SJCRH30 (cell line): ENCODE data around the gene RBM8A. TPM values are rescaled to one million over a fixed set of nuclear protein-coding genes. Genes with fewer than 3 reads are reported as not detected.

ENCODE experiments used
- DNase-seq, 2 experiments: peaks; one replicate each; pipeline ENCODE4 v3.0.0-alpha.2; 2015 to 2020
- H3K27ac ChIP-seq: fragments of 250-450 bp; sonication (Bioruptor Pico); 2 replicates; pipeline ENCODE4 v1.5.1; 2020; ENCODE audit warnings: mild to moderate bottlenecking, moderate library complexity
- H3K27me3 ChIP-seq: fragments of 250-450 bp; sonication (Bioruptor Pico); 2 replicates; pipeline ENCODE4 v1.5.1; 2020; ENCODE audit warnings: mild to moderate bottlenecking, moderate library complexity
- H3K36me3 ChIP-seq: fragments of 250-450 bp; sonication (Bioruptor Pico); 2 replicates; pipeline ENCODE4 v1.5.1; 2020; ENCODE audit warnings: mild to moderate bottlenecking, moderate library complexity
- H3K4me1 ChIP-seq: fragments of 250-450 bp; sonication (Bioruptor Pico); 2 replicates; pipeline ENCODE4 v1.5.1; 2020; ENCODE audit warnings: mild to moderate bottlenecking, moderate library complexity
- H3K4me3 ChIP-seq: fragments of 250-450 bp; sonication (Bioruptor Pico); 2 replicates; pipeline ENCODE4 v1.5.1; 2020; ENCODE audit warnings: mild to moderate bottlenecking, moderate library complexity
- H3K9me3 ChIP-seq: fragments of 250-450 bp; sonication (Bioruptor Pico); replicated peaks from 2 replicates; pipeline ENCODE4 v1.5.1; 2020; ENCODE audit warnings: mild to moderate bottlenecking, moderate library complexity
- total RNA-seq: library from RNA; depleted of rRNA; stranded (reverse); fragments of >200 nt; shearing (Covaris generic); gene quantifications from 2 replicates; pipeline ENCODE4 v1.2.3, GENCODE V29; 2014; rRNA removed

The RBM8A gene
- total RNA-seq, 1 experiment from 2014 or later, result 232 TPM

- no peak for DNase-seq
- H3K27me3 ChIP-seq, result no peaks in the 10 kb centered on the region
Observed at GRCh38 chr1:145887631-145888030, 39.7 kb downstream of the RBM8A start.

GRCh38 chr1:145886816-145887215, 40.5 kb downstream of the RBM8A start:
- no peaks in the 10 kb centered on the region for H3K27me3 ChIP-seq
- no peaks in the 10 kb centered on the region for H3K9me3 ChIP-seq
- no peak overlapping the region for H3K27ac ChIP-seq
- peaks cover 12% of the 10 kb centered on the region; the same call in 1 of the 2 replicates for H3K4me1 ChIP-seq
- no peak overlapping the region for H3K4me3 ChIP-seq
- DNase-seq, result no peak
- H3K36me3 ChIP-seq, result no peaks in the 10 kb centered on the region

More at GRCh38 chr1:145887631-145888030, 39.7 kb downstream of the RBM8A start:
- Histone ChIP-seq H3K4me1 (peaks cover 16% of the 10 kb centered on the region), H3K9me3 (no peaks in the 10 kb centered on the region), H3K27ac (no peak overlapping the region), H3K4me3 (no peak overlapping the region), H3K36me3 (no peaks in the 10 kb centered on the region)

- Histone ChIP-seq H3K27ac (no peak overlapping the region), H3K36me3 (no peaks in the 10 kb centered on the region), H3K27me3 (no peaks in the 10 kb centered on the region), H3K9me3 (no peaks in the 10 kb centered on the region), H3K4me1 (peaks cover 9% of the 10 kb centered on the region; the same call in 1 of the 2 replicates), H3K4me3 (peak overlapping the region; percentile 75)
- DNase-seq, result no peak
Observed at GRCh38 chr1:145886390-145886789, 40.9 kb downstream of the RBM8A start.

GRCh38 chr1:145885738-145886287, 41.5 kb downstream of the RBM8A start, which contains the start of gene ANKRD35:
Gene ANKRD35, minus strand, starts transcription at chr1:145885866. Its CDS starts 108 bp downstream, at chr1:145885758.
- H3K9me3 ChIP-seq, result no peaks in the 10 kb centered on the region
- H3K4me1 ChIP-seq, result peaks cover 3% of the 10 kb centered on the region; the same call in 1 of the 2 replicates
- peak; percentile 75 to 79 for DNase-seq
- H3K27ac ChIP-seq, result no peak within 1 kb of the TSS
- H3K36me3 ChIP-seq, result no peaks in the 10 kb centered on the region
- H3K4me3 ChIP-seq, result peak within 1 kb of the TSS; percentile 75
- no peaks in the 10 kb centered on the region for H3K27me3 ChIP-seq

- no peak overlapping the region for H3K4me3 ChIP-seq
- no peaks in the 10 kb centered on the region for H3K36me3 ChIP-seq
- no peak for DNase-seq
- H3K4me1 ChIP-seq, result no peaks in the 10 kb centered on the region; the same call in 1 of the 2 replicates
- no peaks in the 10 kb centered on the region for H3K9me3 ChIP-seq
- H3K27ac ChIP-seq, result no peak overlapping the region
- no peaks in the 10 kb centered on the region for H3K27me3 ChIP-seq
Observed at GRCh38 chr1:145884675-145885074, 42.6 kb downstream of the RBM8A start.

GRCh38 chr1:145879775-145880174, 47.5 kb downstream of the RBM8A start:
- no peaks in the 10 kb centered on the region for H3K27me3 ChIP-seq
- no peaks in the 10 kb centered on the region for H3K36me3 ChIP-seq
- H3K4me1 ChIP-seq, result no peaks in the 10 kb centered on the region
- H3K27ac ChIP-seq, result no peak overlapping the region
- H3K9me3 ChIP-seq, result no peaks in the 10 kb centered on the region
- no peak overlapping the region for H3K4me3 ChIP-seq
- DNase-seq, result no peak

- no peak for DNase-seq
- no peak overlapping the region for H3K4me3 ChIP-seq
- no peaks in the 10 kb centered on the region for H3K36me3 ChIP-seq
- no peaks in the 10 kb centered on the region for H3K4me1 ChIP-seq
- no peaks in the 10 kb centered on the region for H3K9me3 ChIP-seq
- no peaks in the 10 kb centered on the region for H3K27me3 ChIP-seq
- no peak overlapping the region for H3K27ac ChIP-seq
Observed at GRCh38 chr1:145878724-145879123, 48.6 kb downstream of the RBM8A start.

- Histone ChIP-seq H3K27ac (no peak overlapping the region), H3K36me3 (no peaks in the 10 kb centered on the region), H3K27me3 (no peaks in the 10 kb centered on the region), H3K4me1 (no peaks in the 10 kb centered on the region), H3K4me3 (no peak overlapping the region), H3K9me3 (no peaks in the 10 kb centered on the region)
- no peak for DNase-seq
Observed at GRCh38 chr1:145877923-145878486, 49.3 kb downstream of the RBM8A start.

- Histone ChIP-seq H3K9me3 (no peaks in the 10 kb centered on the region), H3K27ac (no peak overlapping the region), H3K4me1 (no peaks in the 10 kb centered on the region), H3K27me3 (no peaks in the 10 kb centered on the region), H3K4me3 (no peak overlapping the region), H3K36me3 (no peaks in the 10 kb centered on the region)
- no peak for DNase-seq
Observed at GRCh38 chr1:145874646-145875045, 52.6 kb downstream of the RBM8A start.

- DNase-seq, result peak in 1 of 2 experiments; percentile 17
- Histone ChIP-seq H3K9me3 (no peaks in the 10 kb centered on the region), H3K4me3 (no peak overlapping the region), H3K27me3 (0 out of 2 replicates have a peak, but pooled peaks cover 4% of the 10 kb centered on the region), H3K4me1 (no peaks in the 10 kb centered on the region), H3K27ac (no peak overlapping the region), H3K36me3 (no peaks in the 10 kb centered on the region)
Observed at GRCh38 chr1:145871994-145872924, 55.0 kb downstream of the RBM8A start.

Other genes with a start within 250 kb of the RBM8A start
- gene PDZK1, start 220.1 kb downstream of the RBM8A start, total RNA-seq, result 1.6 and 2.8 TPM in 2 replicates
- gene CD160, start 208.0 kb downstream of the RBM8A start, total RNA-seq, result not detected in 2 replicates
- 9.0 and 10.0 TPM in 2 replicates for gene RNF115, start 103.4 kb downstream of the RBM8A start, total RNA-seq
- 27.4 and 28.5 TPM in 2 replicates for gene POLR3C, start 103.3 kb downstream of the RBM8A start, total RNA-seq
- gene NUDT17, start 81.9 kb downstream of the RBM8A start, total RNA-seq, result 1.1 and 1.2 TPM in 2 replicates
- gene PIAS3, start 68.4 kb downstream of the RBM8A start, total RNA-seq, result 18.8 and 19.7 TPM in 2 replicates
- not detected in 2 replicates for gene ANKRD35, start 41.6 kb downstream of the RBM8A start, total RNA-seq
- gene ITGA10, start 17.4 kb downstream of the RBM8A start, total RNA-seq, result 0.15 and 0.16 TPM in 2 replicates
- gene PEX11B, start 8.8 kb downstream of the RBM8A start, total RNA-seq, result 19.5 and 21.2 TPM in 2 replicates
- gene LIX1L, start 30.5 kb upstream of the RBM8A start, total RNA-seq, result 33.4 and 35.6 TPM in 2 replicates
- 0.69 and 0.84 TPM in 2 replicates for gene ANKRD34A, start 37.1 kb upstream of the RBM8A start, total RNA-seq
- 16.7 and 18.4 TPM in 2 replicates for gene POLR3GL, start 37.2 kb upstream of the RBM8A start, total RNA-seq
- gene TXNIP, start 69.1 kb upstream of the RBM8A start, total RNA-seq, result 161 and 177 TPM in 2 replicates
- gene HJV, start 94.3 kb upstream of the RBM8A start, total RNA-seq, result 0.10 TPM in 2 replicates
- gene NBPF10, start 217.3 kb upstream of the RBM8A start, total RNA-seq, result 0.71 and 0.83 TPM in 2 replicates